VCaP (cell line): ENCODE results near the gene PPM1B.
A peak's percentile ranks its signal among the peaks of the same experiment; 100 is the strongest.

ENCODE experiments used
- H3K27ac ChIP-seq: fragments of 450-650 bp; 2 replicates; pipeline ENCODE4 v1.5.1; 2017
- CTCF ChIP-seq: fragments of 450-650 bp; conservative IDR thresholded peaks from 2 replicates; pipeline ENCODE4 v1.5.1; 2017; ENCODE audit warnings: mild to moderate bottlenecking, moderate library complexity

PPM1B gene

GRCh38 chr2:44171018-44171417 is 2.3 kb downstream of the PPM1B start:
- H3K27ac ChIP-seq, result peak overlapping the region; percentile 90
- no peak for TF ChIP-seq CTCF

GRCh38 chr2:44171442-44171841 is 2.8 kb downstream of the PPM1B start:
- peak overlapping the region; percentile 90 for H3K27ac ChIP-seq

GRCh38 chr2:44172576-44172975 is 3.9 kb downstream of the PPM1B start:
- no peak for TF ChIP-seq CTCF
- no peak overlapping the region for H3K27ac ChIP-seq

GRCh38 chr2:44178950-44179349 is 10.3 kb downstream of the PPM1B start:
- TF ChIP-seq CTCF, result no peak

GRCh38 chr2:44181648-44182047 is 13.0 kb downstream of the PPM1B start:
- TF ChIP-seq CTCF, result no peak
- no peak overlapping the region for H3K27ac ChIP-seq

More at GRCh38 chr2:44178950-44179349, 10.3 kb downstream of the PPM1B start:
- no peak overlapping the region for H3K27ac ChIP-seq

GRCh38 chr2:44184106-44184505 is 15.4 kb downstream of the PPM1B start:
- no peak overlapping the region for H3K27ac ChIP-seq
- no peak for TF ChIP-seq CTCF

- no peak overlapping the region for H3K27ac ChIP-seq
- no peak for TF ChIP-seq CTCF
Observed at GRCh38 chr2:44186810-44187209, 18.1 kb downstream of the PPM1B start.

GRCh38 chr2:44187251-44187650 is 18.6 kb downstream of the PPM1B start:
- TF ChIP-seq CTCF, result no peak
- H3K27ac ChIP-seq, result no peak overlapping the region
